Heart left ventricle (tissue), 13 donors: Measurements from ENCODE around the gene B4GALT5.

ENCODE experiments used
- POLR2A ChIP-seq, 2 donors: fragments of 450-650 bp; IDR thresholded peaks; one replicate each; pipeline ENCODE4 v1.6.1; 2017; ENCODE audit warnings: antibody characterized with exemption in 2 of 2, mild to moderate bottlenecking in 2 of 2, moderate library complexity in 2 of 2
- TF ChIP-seq, protein P1 (sequence below), 12 donors: fragments of 200-600 bp; sonication (generic) in 4 of 12; IDR thresholded peaks; one replicate each; pipeline versions ENCODE4 v1.5.0 to v1.8.0; 2018 to 2022; ENCODE audit warnings: antibody characterized with exemption in 12 of 12, mild to moderate bottlenecking in 5 of 12
- donor health status: ischemic (EF 13 %, LVEDD 7.1; RV severe dilation, severe dysfunction).
- donor health status: DM: no; HTN: yes; CAD: no.
- donor health status: DM: no; HTN: no; CAD: no.
- donor health status: ischemic (EF 25% LVEDD 6.9; RV normal size, moderate dysfunction).
- donor health status: ischemic (EF 25% LVEDD 5.7; RV mildly dilated, moderate dysfunction).
- donor health status: ischemic (EF 35%, LVEDD 5.7; RV mildly dilated, moderate dysfunction).
- donor health status: nonischemic (EF 11% LVEDD 7.7; RV severe dilation, severe dysfunction).
- donor health status: DM: yes; HTN: yes; CAD: no.
- donor health status: PGD.
- donor health status: ischemic (EF 29% LVEDD 5.4; RV normal size, mild dysfunction).
- donor health status: nonischemic (EF 23%, LVEDD 6.1; RV moderate dilation, normal function).

DNA sequence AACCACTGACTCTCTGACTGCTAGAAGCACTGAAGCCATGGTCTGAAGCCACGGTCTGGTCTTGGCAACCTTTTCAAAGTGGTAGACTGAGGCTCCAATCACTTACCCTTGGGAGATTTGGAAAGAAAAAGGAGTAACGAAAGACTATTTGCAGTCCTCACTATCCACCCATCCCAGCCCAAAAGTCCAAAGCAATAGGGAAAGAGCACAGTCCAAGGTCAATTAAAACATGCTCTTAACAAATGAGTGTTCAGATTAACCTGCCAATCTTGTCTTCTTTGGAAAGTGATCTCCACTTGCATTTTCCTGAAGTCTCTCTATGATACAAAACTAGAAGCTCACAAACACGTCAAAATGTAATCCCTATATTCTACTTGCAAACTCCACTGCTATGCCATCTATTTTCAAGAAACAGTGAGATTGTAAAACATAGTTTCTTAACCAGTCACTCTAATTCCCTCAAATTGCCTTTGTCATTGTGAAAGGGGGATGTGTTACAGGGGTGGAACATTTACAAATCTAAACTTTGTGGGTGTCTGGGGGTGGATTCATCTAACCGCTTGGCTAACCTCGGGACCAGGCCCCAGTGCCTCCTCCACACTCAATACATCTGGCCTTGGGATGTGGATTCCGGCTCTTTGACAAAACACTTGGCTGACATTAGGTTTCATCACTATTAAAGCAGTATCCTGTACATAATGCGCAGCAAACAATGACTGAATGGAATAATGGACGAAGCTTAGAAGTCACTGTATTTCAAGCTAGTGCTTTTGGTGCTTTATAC is 56.4 kb downstream of the B4GALT5 start:
- TF ChIP-seq, protein P1, sequence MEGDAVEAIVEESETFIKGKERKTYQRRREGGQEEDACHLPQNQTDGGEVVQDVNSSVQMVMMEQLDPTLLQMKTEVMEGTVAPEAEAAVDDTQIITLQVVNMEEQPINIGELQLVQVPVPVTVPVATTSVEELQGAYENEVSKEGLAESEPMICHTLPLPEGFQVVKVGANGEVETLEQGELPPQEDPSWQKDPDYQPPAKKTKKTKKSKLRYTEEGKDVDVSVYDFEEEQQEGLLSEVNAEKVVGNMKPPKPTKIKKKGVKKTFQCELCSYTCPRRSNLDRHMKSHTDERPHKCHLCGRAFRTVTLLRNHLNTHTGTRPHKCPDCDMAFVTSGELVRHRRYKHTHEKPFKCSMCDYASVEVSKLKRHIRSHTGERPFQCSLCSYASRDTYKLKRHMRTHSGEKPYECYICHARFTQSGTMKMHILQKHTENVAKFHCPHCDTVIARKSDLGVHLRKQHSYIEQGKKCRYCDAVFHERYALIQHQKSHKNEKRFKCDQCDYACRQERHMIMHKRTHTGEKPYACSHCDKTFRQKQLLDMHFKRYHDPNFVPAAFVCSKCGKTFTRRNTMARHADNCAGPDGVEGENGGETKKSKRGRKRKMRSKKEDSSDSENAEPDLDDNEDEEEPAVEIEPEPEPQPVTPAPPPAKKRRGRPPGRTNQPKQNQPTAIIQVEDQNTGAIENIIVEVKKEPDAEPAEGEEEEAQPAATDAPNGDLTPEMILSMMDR (IDR thresholded peaks at IDR 0.05): no peak
- TF ChIP-seq POLR2A (IDR thresholded peaks at IDR 0.05): no peak
